H9 (cell line): ENCODE results near the gene ADAMTS3. TPM values are rescaled to one million over a fixed set of nuclear protein-coding genes. Genes with fewer than 3 reads are reported as not detected.

Experiments
- DNase-seq: peaks from one replicate; pipeline ENCODE4 v3.0.0-alpha.2; 2017
- H2AFZ ChIP-seq: one replicate; pipeline ENCODE4 v1.6.1; 2013; ENCODE audit warnings: mild to moderate bottlenecking, low read length, control low read depth, moderate library complexity
- H2AK5ac ChIP-seq: 2 replicates; pipeline ENCODE4 v1.6.1; 2013; ENCODE audit warnings: low read length, control low read depth, mixed read lengths; ENCODE audit not compliant: insufficient read length
- H2BK120ac ChIP-seq: one replicate; pipeline ENCODE4 v1.6.1; 2013; ENCODE audit warnings: low read depth, mild to moderate bottlenecking, low read length, control low read depth, inconsistent platforms; ENCODE audit not compliant: poor library complexity, severe bottlenecking
- H2BK12ac ChIP-seq: 2 replicates; pipeline ENCODE4 v1.6.1; 2013; ENCODE audit warnings: low read length, control low read depth, mixed read lengths, low read depth; ENCODE audit not compliant: insufficient read length
- H2BK15ac ChIP-seq: 2 replicates; pipeline ENCODE4 v1.6.1; 2013; ENCODE audit warnings: low read depth, low read length, control low read depth
- H2BK20ac ChIP-seq: one replicate; pipeline ENCODE4 v1.6.1; 2013; ENCODE audit warnings: low read depth, mild to moderate bottlenecking, low read length, control low read depth, inconsistent platforms; ENCODE audit not compliant: poor library complexity, severe bottlenecking
- H2BK5ac ChIP-seq: 2 replicates; pipeline ENCODE4 v1.6.1; 2013; ENCODE audit warnings: low read length, control low read depth, mixed read lengths; ENCODE audit not compliant: insufficient read length
- H3K14ac ChIP-seq: 2 replicates; pipeline ENCODE4 v1.6.1; 2013; ENCODE audit warnings: low read length, control low read depth; ENCODE audit not compliant: insufficient read depth
- H3K18ac ChIP-seq: 2 replicates; pipeline ENCODE4 v1.6.1; 2013; ENCODE audit warnings: low read depth, mild to moderate bottlenecking, mixed read lengths, low read length, control low read depth; ENCODE audit not compliant: insufficient read length
- H3K23ac ChIP-seq: 2 replicates; pipeline ENCODE4 v1.6.1; 2013; ENCODE audit warnings: low read length, control low read depth, mixed read lengths, low read depth; ENCODE audit not compliant: insufficient read length
- H3K23me2 ChIP-seq: 2 replicates; pipeline ENCODE4 v1.6.1; 2013; ENCODE audit warnings: low read depth, mild to moderate bottlenecking, mixed read lengths, low read length, control low read depth; ENCODE audit not compliant: insufficient read length, poor library complexity, severe bottlenecking
- H3K27ac ChIP-seq: 2 replicates; pipeline ENCODE4 v1.5.1; 2013; ENCODE audit warnings: low read length, control low read depth, mixed read lengths, low read depth; ENCODE audit not compliant: insufficient read length
- H3K27me3 ChIP-seq: 2 replicates; pipeline ENCODE4 v1.6.1; 2013; ENCODE audit warnings: low read length, control low read depth, inconsistent platforms; ENCODE audit not compliant: insufficient read depth
- H3K4ac ChIP-seq: 2 replicates; pipeline ENCODE4 v1.6.1; 2013; ENCODE audit warnings: low read depth, mild to moderate bottlenecking, control low read depth, inconsistent platforms, low read length, moderate library complexity
- H3K4me1 ChIP-seq: 2 replicates; pipeline ENCODE4 v1.6.1; 2013; ENCODE audit warnings: low read length, control low read depth, inconsistent platforms; ENCODE audit not compliant: insufficient read depth
- H3K4me2 ChIP-seq: 2 replicates; pipeline ENCODE4 v1.6.1; 2013; ENCODE audit warnings: low read length, control low read depth, mixed read lengths; ENCODE audit not compliant: insufficient read length, insufficient read depth
- H3K56ac ChIP-seq: 2 replicates; pipeline ENCODE4 v1.6.1; 2013; ENCODE audit warnings: low read depth, mild to moderate bottlenecking, mixed read lengths, low read length, control low read depth; ENCODE audit not compliant: insufficient read length
- H3K79me1 ChIP-seq: 2 replicates; pipeline ENCODE4 v1.6.1; 2013; ENCODE audit warnings: low read depth, mild to moderate bottlenecking, moderate library complexity, low read length, control low read depth, inconsistent platforms; ENCODE audit not compliant: insufficient read depth, poor library complexity, severe bottlenecking
- H3K79me2 ChIP-seq: 2 replicates; pipeline ENCODE4 v1.6.1; 2013; ENCODE audit warnings: low read length, control low read depth, inconsistent platforms; ENCODE audit not compliant: insufficient read depth
- H3K9ac ChIP-seq: 2 replicates; pipeline ENCODE4 v1.6.1; 2013; ENCODE audit warnings: low read length, control low read depth, mixed read lengths; ENCODE audit not compliant: insufficient read length; ENCODE audit errors: extremely low read depth
- H3K9me3 ChIP-seq: one replicate; pipeline ENCODE4 v1.6.1; 2013; ENCODE audit warnings: low read depth, low read length, inconsistent platforms; ENCODE audit not compliant: control insufficient read depth
- H3T11ph ChIP-seq: one replicate; pipeline ENCODE4 v1.6.1; 2013; ENCODE audit warnings: mild to moderate bottlenecking, low read length, control low read depth, inconsistent platforms
- H4K20me1 ChIP-seq: one replicate; pipeline ENCODE4 v1.6.1; 2013; ENCODE audit not compliant: control insufficient read depth, insufficient read length, insufficient read depth
- H4K5ac ChIP-seq: 2 replicates; pipeline ENCODE4 v1.6.1; 2013; ENCODE audit warnings: low read depth, mild to moderate bottlenecking, mixed read lengths, low read length, control low read depth; ENCODE audit not compliant: insufficient read length
- H4K8ac ChIP-seq: replicated peaks from 2 replicates; pipeline ENCODE4 v1.6.1; 2013; ENCODE audit warnings: low read length, control low read depth, mixed read lengths, low read depth; ENCODE audit not compliant: insufficient read length
- H4K91ac ChIP-seq: 2 replicates; pipeline ENCODE4 v1.6.1; 2013; ENCODE audit warnings: low read depth, mild to moderate bottlenecking, moderate library complexity, mixed read lengths, low read length, control low read depth; ENCODE audit not compliant: insufficient read length
- H3K27ac Mint-ChIP-seq, 3 experiments: 2 replicates in 2 of 3; 3 replicates in 1 of 3; pipeline ENCODE4 v1.8.0; 2020 to 2021; ENCODE audit warnings: mixed read lengths in 3 of 3, mild to moderate bottlenecking in 1 of 3, moderate library complexity in 1 of 3
- H3K27me3 Mint-ChIP-seq: 2 replicates; pipeline ENCODE4 v1.8.0; 2021; ENCODE audit warnings: low read depth, mild to moderate bottlenecking, moderate library complexity, mixed read lengths
- H3K36me3 Mint-ChIP-seq, 3 experiments: 2 replicates in 2 of 3; 3 replicates in 1 of 3; pipeline ENCODE4 v1.8.0; 2020 to 2021; ENCODE audit warnings: low read depth in 3 of 3, mixed read lengths in 3 of 3; ENCODE audit not compliant: insufficient read depth in 1 of 3
- H3K4me1 Mint-ChIP-seq, 2 experiments: 2 replicates each; pipeline ENCODE4 v1.8.0; 2020; ENCODE audit warnings: mixed read lengths in 2 of 2
- H3K4me3 Mint-ChIP-seq, 2 experiments: 2 replicates in 1 of 2; 3 replicates in 1 of 2; pipeline ENCODE4 v1.8.0; 2020 to 2021; ENCODE audit warnings: mild to moderate bottlenecking in 2 of 2, mixed read lengths in 2 of 2, moderate library complexity in 1 of 2
- H3K9me3 Mint-ChIP-seq, 2 experiments: 2 replicates in 1 of 2; 3 replicates in 1 of 2; pipeline ENCODE4 v1.8.0; 2020; ENCODE audit warnings: mild to moderate bottlenecking in 2 of 2, mixed read lengths in 2 of 2, moderate library complexity in 1 of 2
- WGBS: extraction: QIAGEN DNeasy Blood & Tissue Kit; methylation state at CpG from one replicate; pipeline ENCODE4 v1.1.7; 2013; ENCODE audit warnings: missing lambda C conversion rate, low lambda C conversion rate, mixed read lengths; ENCODE audit not compliant: insufficient read length; ENCODE audit errors: extremely low coverage; 5-methylcytosine and 5-hydroxymethylcytosine counted together
- total RNA-seq: library from RNA; stranded (reverse); gene quantifications from 2 replicates; pipeline ENCODE4 v1.2.1, GENCODE V29; 2021
- TF ChIP-seq, protein P1 (sequence below): fragments of 200-600 bp; sonication (generic); conservative IDR thresholded peaks from 3 replicates; pipeline ENCODE4 v1.8.0; 2021; ENCODE audit warnings: antibody characterized with exemption, mild to moderate bottlenecking

ADAMTS3 gene
- total RNA-seq, 1 experiment from 2014 or later = 1.1 TPM

GRCh38 chr4:72290737-72291136 is 278.3 kb downstream of the ADAMTS3 start:
- Histone ChIP-seq H2BK120ac (no peak overlapping the region), H3K9me3 (no peaks in the 10 kb centered on the region), H3K4me1 (no peaks in the 10 kb centered on the region), H2AFZ (no peak overlapping the region), H4K91ac (no peak overlapping the region), H4K5ac (no peak overlapping the region), H4K8ac (no peak overlapping the region), H3K4me2 (no peak overlapping the region), H3K18ac (no peak overlapping the region), H3K27me3 (no peaks in the 10 kb centered on the region), H3K14ac (no peak overlapping the region; the same call in 1 of the 2 replicates), H4K20me1 (no peaks in the 10 kb centered on the region), H2BK12ac (no peak overlapping the region), H3K79me1 (no peaks in the 10 kb centered on the region), H2AK5ac (no peak overlapping the region), H3K23ac (no peak overlapping the region), H2BK20ac (no peak overlapping the region), H3K56ac (no peak overlapping the region), H3K23me2 (no peaks in the 10 kb centered on the region), H2BK5ac (no peak overlapping the region), H3K79me2 (no peaks in the 10 kb centered on the region), H3K9ac (no peak overlapping the region), H3K4ac (no peak overlapping the region), H3K27ac (no peak overlapping the region), H2BK15ac (no peak overlapping the region), H3T11ph (no peak overlapping the region)
- Mint-ChIP-seq H3K4me3 (no peak overlapping the region), H3K27ac (no peak overlapping the region), H3K27me3 (no peaks in the 10 kb centered on the region; the same call in 1 of the 2 replicates), H3K36me3 (peaks cover 0 to 2% (median 0%) of the 10 kb centered on the region in 3 experiments; a peak in 2 of 7 replicates), H3K4me1 (no peaks in the 10 kb centered on the region; a peak in 1 of 4 replicates), H3K9me3 (peaks cover 0 to 3% of the 10 kb centered on the region in 2 experiments; a peak in 2 of 5 replicates)
- TF ChIP-seq, protein P1, sequence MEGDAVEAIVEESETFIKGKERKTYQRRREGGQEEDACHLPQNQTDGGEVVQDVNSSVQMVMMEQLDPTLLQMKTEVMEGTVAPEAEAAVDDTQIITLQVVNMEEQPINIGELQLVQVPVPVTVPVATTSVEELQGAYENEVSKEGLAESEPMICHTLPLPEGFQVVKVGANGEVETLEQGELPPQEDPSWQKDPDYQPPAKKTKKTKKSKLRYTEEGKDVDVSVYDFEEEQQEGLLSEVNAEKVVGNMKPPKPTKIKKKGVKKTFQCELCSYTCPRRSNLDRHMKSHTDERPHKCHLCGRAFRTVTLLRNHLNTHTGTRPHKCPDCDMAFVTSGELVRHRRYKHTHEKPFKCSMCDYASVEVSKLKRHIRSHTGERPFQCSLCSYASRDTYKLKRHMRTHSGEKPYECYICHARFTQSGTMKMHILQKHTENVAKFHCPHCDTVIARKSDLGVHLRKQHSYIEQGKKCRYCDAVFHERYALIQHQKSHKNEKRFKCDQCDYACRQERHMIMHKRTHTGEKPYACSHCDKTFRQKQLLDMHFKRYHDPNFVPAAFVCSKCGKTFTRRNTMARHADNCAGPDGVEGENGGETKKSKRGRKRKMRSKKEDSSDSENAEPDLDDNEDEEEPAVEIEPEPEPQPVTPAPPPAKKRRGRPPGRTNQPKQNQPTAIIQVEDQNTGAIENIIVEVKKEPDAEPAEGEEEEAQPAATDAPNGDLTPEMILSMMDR = no peak
- no peak for DNase-seq
- WGBS = no CpG with 5 or more reads among the region's 9 CpGs
